NB4 (cell line): ENCODE results near the gene EOLA1.

ENCODE experiments used
- POLR2A ChIP-seq: IDR thresholded peaks from 2 replicates; pipeline ENCODE4 v1.6.1; 2011; ENCODE audit warnings: mild to moderate bottlenecking; ENCODE audit not compliant: insufficient read length; ENCODE audit errors: extremely low read depth
- TF ChIP-seq, protein P1 (sequence below): IDR thresholded peaks from 2 replicates; pipeline ENCODE4 v1.6.1; 2011; ENCODE audit warnings: low read depth, low read length

DNA sequence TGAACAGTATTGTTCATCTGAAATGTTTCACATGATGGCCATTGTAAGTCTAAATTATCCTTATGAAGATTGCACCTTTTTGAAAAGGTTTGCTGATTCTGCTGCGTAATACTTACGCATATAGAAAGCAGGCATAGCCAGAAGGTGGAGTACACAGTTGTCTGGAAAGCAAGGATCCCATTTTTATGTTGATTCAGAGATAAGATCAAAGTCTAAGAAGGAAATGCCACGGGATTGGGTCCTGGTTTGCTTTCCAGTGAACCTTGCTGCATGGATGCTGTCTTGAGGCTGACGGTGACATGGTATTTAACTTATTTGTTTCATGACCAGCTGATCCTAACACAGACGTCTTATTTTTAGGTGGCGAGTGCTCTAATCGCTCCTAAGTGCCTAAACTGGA is 31.0 kb downstream of the EOLA1 start:
- TF ChIP-seq, protein P1, sequence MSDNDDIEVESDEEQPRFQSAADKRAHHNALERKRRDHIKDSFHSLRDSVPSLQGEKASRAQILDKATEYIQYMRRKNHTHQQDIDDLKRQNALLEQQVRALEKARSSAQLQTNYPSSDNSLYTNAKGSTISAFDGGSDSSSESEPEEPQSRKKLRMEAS: no peak
- no peak for TF ChIP-seq POLR2A
